ENCODE data around the gene VCAM1.
"Not testable (repeated sequence)": the region's sequence is repeated elsewhere in the genome, so short reads cannot be mapped to it uniquely, and the experiment has no call there.

DNA sequence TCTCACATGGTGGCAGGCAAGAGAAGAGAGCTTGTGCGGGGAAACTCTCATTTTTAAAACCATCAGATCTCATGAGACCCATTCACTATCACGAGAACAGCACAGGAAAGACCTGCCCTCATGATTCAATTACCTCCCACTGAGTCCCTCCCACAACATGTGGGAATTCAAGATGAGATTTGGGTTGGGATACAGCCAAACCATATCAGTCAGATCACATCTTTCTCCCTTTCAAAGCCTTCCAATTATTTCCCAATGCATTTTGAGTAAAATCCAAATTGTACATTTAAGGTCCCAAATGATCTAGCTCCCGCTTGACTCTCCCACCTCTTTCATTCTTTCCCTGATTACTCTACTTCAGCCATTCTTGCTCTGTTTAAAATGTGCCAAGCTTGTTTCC lies 62.2 kb downstream of the VCAM1 start:
- TF ChIP-seq, protein P1, sequence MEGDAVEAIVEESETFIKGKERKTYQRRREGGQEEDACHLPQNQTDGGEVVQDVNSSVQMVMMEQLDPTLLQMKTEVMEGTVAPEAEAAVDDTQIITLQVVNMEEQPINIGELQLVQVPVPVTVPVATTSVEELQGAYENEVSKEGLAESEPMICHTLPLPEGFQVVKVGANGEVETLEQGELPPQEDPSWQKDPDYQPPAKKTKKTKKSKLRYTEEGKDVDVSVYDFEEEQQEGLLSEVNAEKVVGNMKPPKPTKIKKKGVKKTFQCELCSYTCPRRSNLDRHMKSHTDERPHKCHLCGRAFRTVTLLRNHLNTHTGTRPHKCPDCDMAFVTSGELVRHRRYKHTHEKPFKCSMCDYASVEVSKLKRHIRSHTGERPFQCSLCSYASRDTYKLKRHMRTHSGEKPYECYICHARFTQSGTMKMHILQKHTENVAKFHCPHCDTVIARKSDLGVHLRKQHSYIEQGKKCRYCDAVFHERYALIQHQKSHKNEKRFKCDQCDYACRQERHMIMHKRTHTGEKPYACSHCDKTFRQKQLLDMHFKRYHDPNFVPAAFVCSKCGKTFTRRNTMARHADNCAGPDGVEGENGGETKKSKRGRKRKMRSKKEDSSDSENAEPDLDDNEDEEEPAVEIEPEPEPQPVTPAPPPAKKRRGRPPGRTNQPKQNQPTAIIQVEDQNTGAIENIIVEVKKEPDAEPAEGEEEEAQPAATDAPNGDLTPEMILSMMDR (IDR thresholded peaks at IDR 0.05; ENCODE audit: control extremely low read depth in 1 of 3, insufficient read depth in 1 of 3, low read depth in 1 of 3, low read length in 3 of 3): not testable (repeated sequence)
- TF ChIP-seq, protein P2, sequence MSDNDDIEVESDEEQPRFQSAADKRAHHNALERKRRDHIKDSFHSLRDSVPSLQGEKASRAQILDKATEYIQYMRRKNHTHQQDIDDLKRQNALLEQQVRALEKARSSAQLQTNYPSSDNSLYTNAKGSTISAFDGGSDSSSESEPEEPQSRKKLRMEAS (IDR thresholded peaks at IDR 0.05): not testable (repeated sequence)
- not testable (repeated sequence) for TF ChIP-seq SP1 (IDR thresholded peaks at IDR 0.05; ENCODE audit: low read depth, low read length); EZH2 (IDR thresholded peaks at IDR 0.05; ENCODE audit: low read depth, low read length, severe bottlenecking); SIX5 (IDR thresholded peaks at IDR 0.05; ENCODE audit: low read depth, low read length); EGR1 (IDR thresholded peaks at IDR 0.05; ENCODE audit: borderline replicate concordance, low read depth, low read length); CBX5 (IDR thresholded peaks at IDR 0.05; ENCODE audit: low read depth, low read length); JUND (IDR thresholded peaks at IDR 0.05; ENCODE audit: low read length); POLR2A (IDR thresholded peaks at IDR 0.05; ENCODE audit: control extremely low read depth in 1 of 2, low read depth in 2 of 2, low read length in 2 of 2); NRF1 (IDR thresholded peaks at IDR 0.05; ENCODE audit: low read depth, low read length)
- TF ChIP-seq, protein P3, sequence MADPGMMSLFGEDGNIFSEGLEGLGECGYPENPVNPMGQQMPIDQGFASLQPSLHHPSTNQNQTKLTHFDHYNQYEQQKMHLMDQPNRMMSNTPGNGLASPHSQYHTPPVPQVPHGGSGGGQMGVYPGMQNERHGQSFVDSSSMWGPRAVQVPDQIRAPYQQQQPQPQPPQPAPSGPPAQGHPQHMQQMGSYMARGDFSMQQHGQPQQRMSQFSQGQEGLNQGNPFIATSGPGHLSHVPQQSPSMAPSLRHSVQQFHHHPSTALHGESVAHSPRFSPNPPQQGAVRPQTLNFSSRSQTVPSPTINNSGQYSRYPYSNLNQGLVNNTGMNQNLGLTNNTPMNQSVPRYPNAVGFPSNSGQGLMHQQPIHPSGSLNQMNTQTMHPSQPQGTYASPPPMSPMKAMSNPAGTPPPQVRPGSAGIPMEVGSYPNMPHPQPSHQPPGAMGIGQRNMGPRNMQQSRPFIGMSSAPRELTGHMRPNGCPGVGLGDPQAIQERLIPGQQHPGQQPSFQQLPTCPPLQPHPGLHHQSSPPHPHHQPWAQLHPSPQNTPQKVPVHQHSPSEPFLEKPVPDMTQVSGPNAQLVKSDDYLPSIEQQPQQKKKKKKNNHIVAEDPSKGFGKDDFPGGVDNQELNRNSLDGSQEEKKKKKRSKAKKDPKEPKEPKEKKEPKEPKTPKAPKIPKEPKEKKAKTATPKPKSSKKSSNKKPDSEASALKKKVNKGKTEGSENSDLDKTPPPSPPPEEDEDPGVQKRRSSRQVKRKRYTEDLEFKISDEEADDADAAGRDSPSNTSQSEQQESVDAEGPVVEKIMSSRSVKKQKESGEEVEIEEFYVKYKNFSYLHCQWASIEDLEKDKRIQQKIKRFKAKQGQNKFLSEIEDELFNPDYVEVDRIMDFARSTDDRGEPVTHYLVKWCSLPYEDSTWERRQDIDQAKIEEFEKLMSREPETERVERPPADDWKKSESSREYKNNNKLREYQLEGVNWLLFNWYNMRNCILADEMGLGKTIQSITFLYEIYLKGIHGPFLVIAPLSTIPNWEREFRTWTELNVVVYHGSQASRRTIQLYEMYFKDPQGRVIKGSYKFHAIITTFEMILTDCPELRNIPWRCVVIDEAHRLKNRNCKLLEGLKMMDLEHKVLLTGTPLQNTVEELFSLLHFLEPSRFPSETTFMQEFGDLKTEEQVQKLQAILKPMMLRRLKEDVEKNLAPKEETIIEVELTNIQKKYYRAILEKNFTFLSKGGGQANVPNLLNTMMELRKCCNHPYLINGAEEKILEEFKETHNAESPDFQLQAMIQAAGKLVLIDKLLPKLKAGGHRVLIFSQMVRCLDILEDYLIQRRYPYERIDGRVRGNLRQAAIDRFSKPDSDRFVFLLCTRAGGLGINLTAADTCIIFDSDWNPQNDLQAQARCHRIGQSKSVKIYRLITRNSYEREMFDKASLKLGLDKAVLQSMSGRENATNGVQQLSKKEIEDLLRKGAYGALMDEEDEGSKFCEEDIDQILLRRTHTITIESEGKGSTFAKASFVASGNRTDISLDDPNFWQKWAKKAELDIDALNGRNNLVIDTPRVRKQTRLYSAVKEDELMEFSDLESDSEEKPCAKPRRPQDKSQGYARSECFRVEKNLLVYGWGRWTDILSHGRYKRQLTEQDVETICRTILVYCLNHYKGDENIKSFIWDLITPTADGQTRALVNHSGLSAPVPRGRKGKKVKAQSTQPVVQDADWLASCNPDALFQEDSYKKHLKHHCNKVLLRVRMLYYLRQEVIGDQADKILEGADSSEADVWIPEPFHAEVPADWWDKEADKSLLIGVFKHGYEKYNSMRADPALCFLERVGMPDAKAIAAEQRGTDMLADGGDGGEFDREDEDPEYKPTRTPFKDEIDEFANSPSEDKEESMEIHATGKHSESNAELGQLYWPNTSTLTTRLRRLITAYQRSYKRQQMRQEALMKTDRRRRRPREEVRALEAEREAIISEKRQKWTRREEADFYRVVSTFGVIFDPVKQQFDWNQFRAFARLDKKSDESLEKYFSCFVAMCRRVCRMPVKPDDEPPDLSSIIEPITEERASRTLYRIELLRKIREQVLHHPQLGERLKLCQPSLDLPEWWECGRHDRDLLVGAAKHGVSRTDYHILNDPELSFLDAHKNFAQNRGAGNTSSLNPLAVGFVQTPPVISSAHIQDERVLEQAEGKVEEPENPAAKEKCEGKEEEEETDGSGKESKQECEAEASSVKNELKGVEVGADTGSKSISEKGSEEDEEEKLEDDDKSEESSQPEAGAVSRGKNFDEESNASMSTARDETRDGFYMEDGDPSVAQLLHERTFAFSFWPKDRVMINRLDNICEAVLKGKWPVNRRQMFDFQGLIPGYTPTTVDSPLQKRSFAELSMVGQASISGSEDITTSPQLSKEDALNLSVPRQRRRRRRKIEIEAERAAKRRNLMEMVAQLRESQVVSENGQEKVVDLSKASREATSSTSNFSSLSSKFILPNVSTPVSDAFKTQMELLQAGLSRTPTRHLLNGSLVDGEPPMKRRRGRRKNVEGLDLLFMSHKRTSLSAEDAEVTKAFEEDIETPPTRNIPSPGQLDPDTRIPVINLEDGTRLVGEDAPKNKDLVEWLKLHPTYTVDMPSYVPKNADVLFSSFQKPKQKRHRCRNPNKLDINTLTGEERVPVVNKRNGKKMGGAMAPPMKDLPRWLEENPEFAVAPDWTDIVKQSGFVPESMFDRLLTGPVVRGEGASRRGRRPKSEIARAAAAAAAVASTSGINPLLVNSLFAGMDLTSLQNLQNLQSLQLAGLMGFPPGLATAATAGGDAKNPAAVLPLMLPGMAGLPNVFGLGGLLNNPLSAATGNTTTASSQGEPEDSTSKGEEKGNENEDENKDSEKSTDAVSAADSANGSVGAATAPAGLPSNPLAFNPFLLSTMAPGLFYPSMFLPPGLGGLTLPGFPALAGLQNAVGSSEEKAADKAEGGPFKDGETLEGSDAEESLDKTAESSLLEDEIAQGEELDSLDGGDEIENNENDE (IDR thresholded peaks at IDR 0.05; ENCODE audit: insufficient replicate concordance, low read length): not testable (repeated sequence)

Measured in H1 (cell line).